K562 (cell line): ENCODE measurements around the gene FDX1. TPM values are rescaled to one million over a fixed set of nuclear protein-coding genes. Genes with fewer than 3 reads are reported as not detected.

Experiments used
- ATAC-seq: fragments of 200-7000 bp; cut with Tn5 transposase; 3 replicates; pipeline ENCODE4 v1.9.1; 2020; ENCODE audit warnings: moderate library complexity
- BruUV-seq: library from RNA; stranded (reverse); fragments of 400-500 nt; replicated peaks from 2 replicates; lab custom pipeline; 2021; lab: Mats Ljungman, UMichigan
- CTCF ChIA-PET: fragments of 300-600 bp; formaldehyde crosslinking; extraction: SDS; loops from one replicate; lab custom pipeline; 2021; ENCODE audit warnings: low intra/inter-chr PET ratio; lab: Yijun Ruan, JAX
- POLR2A ChIA-PET: fragments of 300-600, 350-650 bp; sonication (Branson Sonifier 250); formaldehyde crosslinking; extraction: SDS; loops from one replicate; lab custom pipeline; 2021; ENCODE audit warnings: antibody characterized with exemption, inconsistent platforms; lab: Yijun Ruan, JAX
- DNase-seq, 4 experiments: peaks; one replicate each; pipeline versions ENCODE4 v3.0.0 to v3.0.0-alpha.2; 2011 to 2018; ENCODE audit warnings: low spot score in 3 of 4, mixed read lengths in 3 of 4; ENCODE audit errors: extremely low read depth in 1 of 4
- FAIRE-seq: peaks from 2 replicates; lab custom pipeline; 2011; peaks lifted over from hg19 to GRCh38; lab: Jason Lieb, UNC
- H2AFZ ChIP-seq: 2 replicates; pipeline ENCODE4 v1.6.0; 2011; ENCODE audit warnings: low read depth, low read length, control low read depth, inconsistent platforms
- H3K27ac ChIP-seq: fragments of 200-600 bp; 3 replicates; pipeline ENCODE4 v1.8.0; 2011; ENCODE audit warnings: low read depth, mild to moderate bottlenecking, control low read depth, inconsistent platforms, low read length, moderate library complexity, mixed read lengths; ENCODE audit errors: extremely low read depth
- H3K27me3 ChIP-seq, 2 experiments: fragments of 300-600 bp in 1 of 2; 2 replicates in 1 of 2; 3 replicates in 1 of 2; pipeline versions ENCODE4 v1.6.0 to v1.8.0; 2011; ENCODE audit warnings: inconsistent platforms in 2 of 2, low read length in 2 of 2, mild to moderate bottlenecking in 1 of 2, mixed read lengths in 1 of 2, moderate library complexity in 1 of 2; ENCODE audit not compliant: control insufficient read depth in 2 of 2, insufficient read depth in 2 of 2
- H3K36me3 ChIP-seq: fragments of 300-600 bp; 3 replicates; pipeline ENCODE4 v1.8.0; 2011; ENCODE audit warnings: mild to moderate bottlenecking, low read length, inconsistent platforms; ENCODE audit not compliant: control insufficient read depth, insufficient read depth
- H3K4me1 ChIP-seq, 2 experiments: fragments of 200-600 bp in 1 of 2; replicated peaks in 1 of 2; 2 replicates in 1 of 2; 3 replicates in 1 of 2; pipeline versions ENCODE4 v1.5.1 to v1.8.0; 2011; ENCODE audit warnings: inconsistent platforms in 2 of 2, low read length in 2 of 2, mild to moderate bottlenecking in 1 of 2, mixed read lengths in 1 of 2, moderate library complexity in 1 of 2; ENCODE audit not compliant: control insufficient read depth in 2 of 2, insufficient read depth in 2 of 2
- H3K4me2 ChIP-seq: 2 replicates; pipeline ENCODE4 v1.6.1; 2011; ENCODE audit warnings: low read length, control low read depth, inconsistent platforms, mixed read lengths; ENCODE audit not compliant: insufficient read depth
- H3K4me3 ChIP-seq: fragments of 200-600 bp; sonication (generic), shearing (Covaris generic); 2 replicates; pipeline ENCODE4 v1.5.1; 2016; ENCODE audit warnings: control low read depth, inconsistent platforms
- H3K79me2 ChIP-seq: fragments of 200-600 bp; 3 replicates; pipeline ENCODE4 v1.8.0; 2011; ENCODE audit warnings: low read length, inconsistent platforms; ENCODE audit not compliant: control insufficient read depth, insufficient read depth
- H3K9ac ChIP-seq, 2 experiments: 2 replicates each; pipeline versions ENCODE4 v1.6.0 to v1.6.1; 2011; ENCODE audit warnings: low read depth in 2 of 2, low read length in 2 of 2, control low read depth in 1 of 2, inconsistent platforms in 1 of 2, mild to moderate bottlenecking in 1 of 2, mixed read lengths in 1 of 2; ENCODE audit not compliant: insufficient read depth in 1 of 2
- H3K9me1 ChIP-seq: one replicate; pipeline ENCODE4 v1.6.0; 2011; ENCODE audit warnings: inconsistent platforms, mild to moderate bottlenecking, low read length, moderate library complexity; ENCODE audit not compliant: control insufficient read depth, insufficient read depth
- H3K9me3 ChIP-seq: replicated peaks from 2 replicates; pipeline ENCODE4 v1.5.1; 2011; ENCODE audit warnings: low read depth, low read length, inconsistent platforms; ENCODE audit not compliant: control insufficient read depth, insufficient read depth
- H4K20me1 ChIP-seq: replicated peaks from 2 replicates; pipeline ENCODE4 v1.6.1; 2011; ENCODE audit warnings: low read length, inconsistent platforms, mixed read lengths; ENCODE audit not compliant: control insufficient read depth, insufficient read depth
- CBFA2T2 ChIP-seq: fragments of 450-650 bp; conservative IDR thresholded peaks from 2 replicates; pipeline ENCODE4 v1.6.1; 2017; ENCODE audit warnings: mild to moderate bottlenecking
- CCNT2 ChIP-seq: IDR thresholded peaks from 2 replicates; pipeline ENCODE4 v1.6.1; 2011; ENCODE audit warnings: borderline replicate concordance, low read depth, mild to moderate bottlenecking, moderate library complexity, mixed read lengths, low read length; ENCODE audit not compliant: insufficient read length; ENCODE audit errors: extremely low read depth
- FOSL1 ChIP-seq: fragments of 200-800 bp; sonication (Bioruptor generic); conservative IDR thresholded peaks from 2 replicates; pipeline ENCODE4 v1.6.1; 2016; ENCODE audit warnings: missing genetic modification characterization, missing compliant biosample characterization
- JUND ChIP-seq, 2 experiments: IDR thresholded peaks; 2 replicates in 1 of 2; 3 replicates in 1 of 2; pipeline ENCODE4 v1.6.1; 2011; ENCODE audit warnings: borderline replicate concordance in 2 of 2, low read depth in 2 of 2, low read length in 2 of 2, improper control_type of control experiment in 1 of 2, missing biosample characterization in 1 of 2, missing genetic modification characterization in 1 of 2, missing genetic modification reagents in 1 of 2
- KDM1A ChIP-seq, 2 experiments: fragments of 450-650 bp; IDR thresholded peaks; 2 replicates each; pipeline ENCODE4 v1.6.1; 2016; ENCODE audit warnings: mild to moderate bottlenecking in 2 of 2
- MEIS2 ChIP-seq: fragments of 450-650 bp; IDR thresholded peaks from 2 replicates; pipeline ENCODE4 v1.6.1; 2014; ENCODE audit warnings: mild to moderate bottlenecking; ENCODE audit not compliant: partially characterized antibody
- NFE2 ChIP-seq: IDR thresholded peaks from 2 replicates; pipeline ENCODE4 v1.6.1; 2014; ENCODE audit warnings: antibody characterized with exemption, low read depth
- PHB ChIP-seq: fragments of 250-450 bp; sonication (Bioruptor Pico); IDR thresholded peaks from 2 replicates; pipeline ENCODE4 v1.5.0; 2021
- SIRT6 ChIP-seq: IDR thresholded peaks from one replicate; pipeline ENCODE4 v1.6.1; 2012; ENCODE audit warnings: low read depth, mild to moderate bottlenecking, control low read depth, inconsistent platforms, low read length, moderate library complexity
- SREBF2 ChIP-seq: sonication (generic); formaldehyde crosslinking; IDR thresholded peaks from 2 replicates; pipeline ENCODE4 v1.4.0; 2020; ENCODE audit warnings: mild to moderate bottlenecking, missing genetic modification reagents
- TAL1 ChIP-seq: fragments of 450-650 bp; IDR thresholded peaks from 2 replicates; pipeline ENCODE4 v1.6.1; 2016; ENCODE audit warnings: mild to moderate bottlenecking
- TEAD1 ChIP-seq, 2 experiments: fragments of 450-650 bp in 1 of 2; sonication (generic) in 1 of 2; formaldehyde crosslinking; IDR thresholded peaks; 2 replicates each; pipeline versions ENCODE4 v1.4.0 to v1.8.0; 2020 to 2022; ENCODE audit warnings: mild to moderate bottlenecking in 2 of 2, missing genetic modification reagents in 1 of 2
- TEAD4 ChIP-seq, 2 experiments: sonication (generic) in 1 of 2; formaldehyde crosslinking in 1 of 2; IDR thresholded peaks; 2 replicates each; pipeline versions ENCODE4 v1.6.1 to v1.8.0; 2012 to 2022; ENCODE audit warnings: borderline replicate concordance in 1 of 2, inconsistent platforms in 1 of 2, low read length in 1 of 2, mild to moderate bottlenecking in 1 of 2, missing genetic modification reagents in 1 of 2
- ZFX ChIP-seq: sonication (generic); formaldehyde crosslinking; IDR thresholded peaks from 2 replicates; pipeline ENCODE4 v1.8.0; 2022; ENCODE audit warnings: mild to moderate bottlenecking, missing genetic modification reagents, moderate library complexity
- ZNF583 ChIP-seq: fragments of 250-450 bp; sonication (Bioruptor Pico); IDR thresholded peaks from 2 replicates; pipeline ENCODE4 v1.4.0; 2020
- ZNF75A ChIP-seq: fragments of 450-650 bp; formaldehyde crosslinking; IDR thresholded peaks from 2 replicates; pipeline ENCODE4 v1.4.0; 2020; ENCODE audit warnings: mild to moderate bottlenecking
- WGBS: fragments of 100-300 bp; shearing (Covaris generic); methylation state at CpG from one replicate; pipeline ENCODE4 v1.1.6; 2016; ENCODE audit warnings: low coverage, mixed read lengths; ENCODE audit not compliant: insufficient coverage; ENCODE audit errors: missing lambda C conversion rate; 5-methylcytosine and 5-hydroxymethylcytosine counted together
- in situ Hi-C: fragments of 300-500 bp; cut with MboI; formaldehyde crosslinking; loops from 4 replicates; pipeline ENCODE4 v1.15.0; 2018; ENCODE audit warnings: inconsistent platforms, mixed read lengths
- intact Hi-C: fragments of 100-400 bp; cut with micrococcal nuclease; formaldehyde crosslinking; loops from 2 replicates; pipeline ENCODE4 v1.14.2; 2022
- polyA plus RNA-seq, 8 experiments: library from polyadenylated mRNA; depleted of rRNA in 4 of 8; stranded (reverse) in 5 of 8; unstranded in 3 of 8; fragments of >200 nt; fragmentation: Nextera tagmentation in 2 of 8; fragmentation: Illumina TruSeq in 1 of 8; extraction: Ambion mirVana in 2 of 8; extraction: Trizol in 1 of 8; gene quantifications; 2 replicates each; pipeline versions ENCODE4 v1.2.1 to v1.2.3, GENCODE V29; 2011 to 2014; ENCODE audit warnings: inconsistent platforms in 1 of 8, missing spikeins in 1 of 8
- total RNA-seq, 7 experiments: library from RNA; depleted of rRNA in 6 of 7; stranded (reverse); fragments of >200 nt in 6 of 7; fragmentation: Illumina TruSeq in 2 of 7; extraction: Trizol in 2 of 7; gene quantifications; 2 replicates each; pipeline versions ENCODE4 v1.2.1 to v1.2.3, GENCODE V29; 2011 to 2021; ENCODE audit warnings: low replicate concordance in 1 of 7
- TF ChIP-seq, protein P1 (sequence below): sonication (generic); formaldehyde crosslinking; IDR thresholded peaks from 2 replicates; pipeline ENCODE4 v1.8.0; 2022; ENCODE audit warnings: mild to moderate bottlenecking, missing genetic modification reagents
- TF ChIP-seq, protein P2 (sequence below): sonication (generic); formaldehyde crosslinking; IDR thresholded peaks from 2 replicates; pipeline ENCODE4 v1.8.0; 2023; ENCODE audit warnings: mild to moderate bottlenecking, missing genetic modification reagents
- TF ChIP-seq, protein P3 (sequence below): fragments of 450-650 bp; IDR thresholded peaks from 2 replicates; pipeline ENCODE4 v1.6.1; 2016
- TF ChIP-seq, protein P4 (sequence below): sonication (generic); formaldehyde crosslinking; IDR thresholded peaks from 2 replicates; pipeline ENCODE4 v1.8.1; 2023; ENCODE audit warnings: mild to moderate bottlenecking, missing genetic modification reagents

Gene FDX1
- total and polyA plus RNA-seq, 9 of the 15 experiments (the other 6 are each of a cell fraction or from before 2014, with no cell fraction given) = 6.4 to 14.3 (median 11.4) TPM

DNA sequence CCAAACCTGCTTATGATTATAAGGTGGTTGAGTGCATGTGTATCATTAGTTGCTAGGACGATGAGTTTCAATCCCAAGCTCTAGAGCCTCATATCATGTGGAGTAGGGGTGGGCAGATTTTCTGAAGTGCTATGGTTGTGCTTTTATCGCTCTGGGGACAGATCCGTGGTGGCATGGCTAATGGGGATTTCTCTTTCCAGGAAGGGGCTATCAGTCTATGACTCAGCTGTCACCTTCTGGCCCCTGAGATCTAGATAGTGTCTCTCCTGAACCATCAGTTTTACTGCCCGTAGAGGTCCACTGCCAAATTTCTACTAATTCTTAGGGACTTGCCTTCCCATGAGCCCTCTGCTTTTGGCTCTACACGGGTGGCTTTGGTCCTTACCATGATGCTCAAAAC, 51.8 kb downstream of the FDX1 start:
- WGBS = under 1% methylated on average over 5 of the region's 5 CpGs
- POLR2A ChIA-PET = interaction anchor here (0.6 kb wide), 1 partner anchor 11 kb away, joined by 3 read pairs; no protein-coding TSS in a partner anchor
- Histone ChIP-seq H4K20me1 (no peaks in the 10 kb centered on the region; the same call in 1 of the 2 replicates), H3K9me1 (no peaks in the 10 kb centered on the region), H2AFZ (no peak overlapping the region), H3K9ac (no peak overlapping the region), H3K27ac (no peak overlapping the region), H3K79me2 (no peaks in the 10 kb centered on the region), H3K36me3 (no peaks in the 10 kb centered on the region), H3K4me1 (no peaks in the 10 kb centered on the region; a peak in 2 of 5 replicates), H3K4me3 (no peak overlapping the region), H3K4me2 (no peak overlapping the region), H3K9me3 (no peaks in the 10 kb centered on the region), H3K27me3 (no peaks in the 10 kb centered on the region)
- intact Hi-C loops = no loop called here
- in situ Hi-C loops = no loop called here
- no peak for FAIRE-seq
- CTCF ChIA-PET = no interaction called here
- no peak for ATAC-seq
- no TSS peak for BruUV-seq
- DNase-seq = peak in 1 of 4 experiments; percentile 26
- no peak for TF ChIP-seq ZNF75A (CRISPR knock-in tag)
- TF ChIP-seq, protein P1, sequence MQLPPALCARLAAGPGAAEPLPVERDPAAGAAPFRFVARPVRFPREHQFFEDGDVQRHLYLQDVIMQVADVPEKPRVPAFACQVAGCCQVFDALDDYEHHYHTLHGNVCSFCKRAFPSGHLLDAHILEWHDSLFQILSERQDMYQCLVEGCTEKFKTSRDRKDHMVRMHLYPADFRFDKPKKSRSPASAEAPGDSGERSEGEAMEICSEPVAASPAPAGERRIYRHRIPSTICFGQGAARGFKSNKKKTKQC (CRISPR knock-in tag) = no peak
- TF ChIP-seq, protein P2, sequence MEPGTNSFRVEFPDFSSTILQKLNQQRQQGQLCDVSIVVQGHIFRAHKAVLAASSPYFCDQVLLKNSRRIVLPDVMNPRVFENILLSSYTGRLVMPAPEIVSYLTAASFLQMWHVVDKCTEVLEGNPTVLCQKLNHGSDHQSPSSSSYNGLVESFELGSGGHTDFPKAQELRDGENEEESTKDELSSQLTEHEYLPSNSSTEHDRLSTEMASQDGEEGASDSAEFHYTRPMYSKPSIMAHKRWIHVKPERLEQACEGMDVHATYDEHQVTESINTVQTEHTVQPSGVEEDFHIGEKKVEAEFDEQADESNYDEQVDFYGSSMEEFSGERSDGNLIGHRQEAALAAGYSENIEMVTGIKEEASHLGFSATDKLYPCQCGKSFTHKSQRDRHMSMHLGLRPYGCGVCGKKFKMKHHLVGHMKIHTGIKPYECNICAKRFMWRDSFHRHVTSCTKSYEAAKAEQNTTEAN (CRISPR knock-in tag) = no peak
- no peak for TF ChIP-seq SIRT6
- TF ChIP-seq KDM1A (IDR thresholded peaks at IDR 0.05) = peak; percentile 12 to 30; a peak in 1 of 4 replicates
- TF ChIP-seq FOSL1 (tag) = peak; percentile 80
- peak; percentile 16; the same call in 1 of the 2 replicates for TF ChIP-seq TAL1
- peak; percentile 64 for TF ChIP-seq NFE2
- TF ChIP-seq TEAD4 (IDR thresholded peaks at IDR 0.05; ENCODE audit: low read length) = peak; percentile 58; the same call in 1 of the 2 replicates
- no peak for TF ChIP-seq TEAD4 (CRISPR knock-in tag; IDR thresholded peaks at IDR 0.05; ENCODE audit: borderline replicate concordance)
- peak; percentile 77 for TF ChIP-seq JUND (IDR thresholded peaks at IDR 0.05; ENCODE audit: borderline replicate concordance, low read depth, low read length)
- peak; percentile 72; the same call in 1 of the 3 replicates for TF ChIP-seq JUND (tag; IDR thresholded peaks at IDR 0.05; ENCODE audit: borderline replicate concordance, low read depth, low read length)
- no peak for TF ChIP-seq ZNF583
- 0 out of 2 replicates have a peak, but pooled peaks have one; percentile 14 for TF ChIP-seq CBFA2T2
- TF ChIP-seq SREBF2 (CRISPR knock-in tag) = no peak
- TF ChIP-seq, protein P3, sequence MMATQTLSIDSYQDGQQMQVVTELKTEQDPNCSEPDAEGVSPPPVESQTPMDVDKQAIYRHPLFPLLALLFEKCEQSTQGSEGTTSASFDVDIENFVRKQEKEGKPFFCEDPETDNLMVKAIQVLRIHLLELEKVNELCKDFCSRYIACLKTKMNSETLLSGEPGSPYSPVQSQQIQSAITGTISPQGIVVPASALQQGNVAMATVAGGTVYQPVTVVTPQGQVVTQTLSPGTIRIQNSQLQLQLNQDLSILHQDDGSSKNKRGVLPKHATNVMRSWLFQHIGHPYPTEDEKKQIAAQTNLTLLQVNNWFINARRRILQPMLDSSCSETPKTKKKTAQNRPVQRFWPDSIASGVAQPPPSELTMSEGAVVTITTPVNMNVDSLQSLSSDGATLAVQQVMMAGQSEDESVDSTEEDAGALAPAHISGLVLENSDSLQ = no peak; the same call in 1 of the 2 replicates
- peak; percentile 43 for TF ChIP-seq MEIS2
- TF ChIP-seq, protein P4, sequence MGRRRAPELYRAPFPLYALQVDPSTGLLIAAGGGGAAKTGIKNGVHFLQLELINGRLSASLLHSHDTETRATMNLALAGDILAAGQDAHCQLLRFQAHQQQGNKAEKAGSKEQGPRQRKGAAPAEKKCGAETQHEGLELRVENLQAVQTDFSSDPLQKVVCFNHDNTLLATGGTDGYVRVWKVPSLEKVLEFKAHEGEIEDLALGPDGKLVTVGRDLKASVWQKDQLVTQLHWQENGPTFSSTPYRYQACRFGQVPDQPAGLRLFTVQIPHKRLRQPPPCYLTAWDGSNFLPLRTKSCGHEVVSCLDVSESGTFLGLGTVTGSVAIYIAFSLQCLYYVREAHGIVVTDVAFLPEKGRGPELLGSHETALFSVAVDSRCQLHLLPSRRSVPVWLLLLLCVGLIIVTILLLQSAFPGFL = no peak
- no peak for TF ChIP-seq TEAD1 (CRISPR knock-in tag; IDR thresholded peaks at IDR 0.05)
- no peak for TF ChIP-seq ZFX
- TF ChIP-seq PHB = no peak
- TF ChIP-seq CCNT2 = peak; percentile 25
